ENCODE results near the gene PTPN6.

The PTPN6 gene

DNA sequence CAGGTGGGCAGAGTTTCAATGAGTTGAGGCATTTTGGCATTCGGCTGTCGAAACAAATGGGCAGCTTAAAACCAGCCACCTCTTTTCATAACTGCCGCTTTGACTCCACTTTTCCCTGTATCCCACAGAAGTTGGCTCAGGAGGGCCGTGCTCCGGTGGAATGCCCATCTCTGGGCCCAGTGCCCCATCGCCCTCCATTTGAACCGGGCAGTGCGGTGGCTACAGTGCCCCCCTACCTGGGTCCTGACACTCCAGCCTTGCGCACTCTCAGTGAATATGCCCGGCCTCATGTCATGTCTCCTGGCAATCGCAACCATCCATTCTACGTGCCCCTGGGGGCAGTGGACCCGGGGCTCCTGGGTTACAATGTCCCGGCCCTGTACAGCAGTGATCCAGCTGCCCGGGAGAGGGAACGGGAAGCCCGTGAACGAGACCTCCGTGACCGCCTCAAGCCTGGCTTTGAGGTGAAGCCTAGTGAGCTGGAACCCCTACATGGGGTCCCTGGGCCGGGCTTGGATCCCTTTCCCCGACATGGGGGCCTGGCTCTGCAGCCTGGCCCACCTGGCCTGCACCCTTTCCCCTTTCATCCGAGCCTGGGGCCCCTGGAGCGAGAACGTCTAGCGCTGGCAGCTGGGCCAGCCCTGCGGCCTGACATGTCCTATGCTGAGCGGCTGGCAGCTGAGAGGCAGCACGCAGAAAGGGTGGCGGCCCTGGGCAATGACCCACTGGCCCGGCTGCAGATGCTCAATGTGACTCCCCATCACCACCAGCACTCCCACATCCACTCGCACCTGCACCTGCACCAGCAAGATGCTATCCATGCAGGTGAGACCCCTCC is 12.6 kb upstream of the PTPN6 start:
- H3K36me3 ChIP-seq (ENCODE audit: control insufficient read depth in 1 of 2, insufficient read depth in 2 of 2, low read depth in 1 of 2, low read length in 2 of 2) = peaks cover 68 to 77% of the 10 kb centered on the region in 2 experiments
- peak overlapping the region in 1 of 2 experiments; percentile 78 for H3K4me3 ChIP-seq (ENCODE audit: insufficient read depth in 1 of 2, low read depth in 1 of 2, low read length in 2 of 2)
- H2AK5ac ChIP-seq (ENCODE audit: low read length, severe bottlenecking) = peak overlapping the region; percentile 72
- peaks cover 44% of the 10 kb centered on the region for H3K4me1 ChIP-seq (ENCODE audit: control insufficient read depth, insufficient read depth, low read depth, low read length)
- peaks cover 11% of the 10 kb centered on the region for H3K79me1 ChIP-seq (replicated peaks; ENCODE audit: low read length, poor library complexity, severe bottlenecking)
- H3K27me3 ChIP-seq (ENCODE audit: control insufficient read depth in 1 of 2, insufficient read depth in 1 of 2, low read length in 2 of 2) = no peaks in the 10 kb centered on the region
- no peak overlapping the region for H3K23ac ChIP-seq (ENCODE audit: low read length in 2 of 2)
- peak overlapping the region; percentile 71 for H4K91ac ChIP-seq (ENCODE audit: low read length)
- H2BK12ac ChIP-seq (ENCODE audit: low read length in 2 of 2) = peak overlapping the region in 1 of 2 experiments; percentile 34
- peak overlapping the region; percentile 84 for H4K8ac ChIP-seq (ENCODE audit: low read length)
- peak overlapping the region in 1 of 2 experiments; percentile 0 for H3K4ac ChIP-seq (ENCODE audit: low read depth in 1 of 2, low read length in 2 of 2)
- no peaks in the 10 kb centered on the region for H3K9me3 ChIP-seq (ENCODE audit: control insufficient read depth, low read length)
- H2BK15ac ChIP-seq (ENCODE audit: low read depth, poor library complexity, severe bottlenecking) = no peak overlapping the region
- no peak for DNase-seq
- peak overlapping the region; percentile 92 for H3K9ac ChIP-seq (ENCODE audit: low read length)
- no peak overlapping the region for H3K18ac ChIP-seq (ENCODE audit: low read depth in 1 of 2, low read length in 2 of 2)
- no peak overlapping the region for H3K4me2 ChIP-seq (ENCODE audit: low read length, poor library complexity, severe bottlenecking)
- no peak overlapping the region for H3K14ac ChIP-seq (ENCODE audit: low read length in 2 of 2)
- H2BK5ac ChIP-seq (ENCODE audit: low read depth, low read length, poor library complexity, severe bottlenecking) = no peak overlapping the region
- 95% methylated on average over 32 of the region's 32 CpGs for WGBS
- H2AFZ ChIP-seq (ENCODE audit: low read depth, low read length) = no peak overlapping the region
- H3K27ac ChIP-seq (ENCODE audit: low read length, poor library complexity, severe bottlenecking) = peak overlapping the region; percentile 46
- no peak overlapping the region for H2BK120ac ChIP-seq (ENCODE audit: low read depth, low read length)

DNA sequence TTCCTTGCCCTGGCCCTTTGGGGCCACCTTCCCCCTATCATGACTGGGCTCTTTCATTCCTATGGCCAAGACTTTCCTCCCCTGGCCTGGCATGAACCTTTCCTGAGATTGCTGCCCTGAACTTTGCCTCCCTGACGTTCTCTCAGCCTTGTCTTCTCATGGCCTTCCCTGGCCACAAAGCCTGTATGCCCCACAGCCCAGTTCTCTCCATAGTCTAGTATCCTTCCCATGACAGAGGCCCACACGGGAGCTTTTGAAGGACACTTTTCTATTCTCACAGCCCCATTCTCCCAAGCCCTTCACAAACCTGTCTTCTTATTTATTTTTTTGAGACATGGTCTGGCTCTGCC is 12.0 kb upstream of the PTPN6 start:
- Histone ChIP-seq H2BK120ac (ENCODE audit: low read depth, low read length) (no peak overlapping the region), H2AFZ (ENCODE audit: low read depth, low read length) (no peak overlapping the region), H3K14ac (ENCODE audit: low read length in 2 of 2) (no peak overlapping the region), H3K36me3 (ENCODE audit: control insufficient read depth in 1 of 2, insufficient read depth in 2 of 2, low read depth in 1 of 2, low read length in 2 of 2) (peaks cover 62 to 75% of the 10 kb centered on the region in 2 experiments), H3K9ac (ENCODE audit: low read length) (peak overlapping the region; percentile 92), H3K4me1 (ENCODE audit: control insufficient read depth, insufficient read depth, low read depth, low read length) (peaks cover 40% of the 10 kb centered on the region), H2BK5ac (ENCODE audit: low read depth, low read length, poor library complexity, severe bottlenecking) (no peak overlapping the region), H3K27me3 (ENCODE audit: control insufficient read depth in 1 of 2, insufficient read depth in 1 of 2, low read length in 2 of 2) (no peaks in the 10 kb centered on the region), H3K4me3 (ENCODE audit: insufficient read depth in 1 of 2, low read depth in 1 of 2, low read length in 2 of 2) (no peak overlapping the region), H3K27ac (ENCODE audit: low read length, poor library complexity, severe bottlenecking) (peak overlapping the region; percentile 14), H2AK5ac (ENCODE audit: low read length, severe bottlenecking) (peak overlapping the region; percentile 72), H4K8ac (ENCODE audit: low read length) (peak overlapping the region; percentile 84), H3K4me2 (ENCODE audit: low read length, poor library complexity, severe bottlenecking) (no peak overlapping the region), H2BK15ac (ENCODE audit: low read depth, poor library complexity, severe bottlenecking) (no peak overlapping the region), H3K18ac (ENCODE audit: low read depth in 1 of 2, low read length in 2 of 2) (no peak overlapping the region), H4K91ac (ENCODE audit: low read length) (no peak overlapping the region), H3K4ac (ENCODE audit: low read depth in 1 of 2, low read length in 2 of 2) (no peak overlapping the region), H2BK12ac (ENCODE audit: low read length in 2 of 2) (no peak overlapping the region), H3K9me3 (ENCODE audit: control insufficient read depth, low read length) (no peaks in the 10 kb centered on the region), H3K23ac (ENCODE audit: low read length in 2 of 2) (no peak overlapping the region), H3K79me1 (replicated peaks; ENCODE audit: low read length, poor library complexity, severe bottlenecking) (peaks cover 11% of the 10 kb centered on the region)
- no peak for DNase-seq
- 92% methylated on average over 2 of the region's 2 CpGs for WGBS

DNA sequence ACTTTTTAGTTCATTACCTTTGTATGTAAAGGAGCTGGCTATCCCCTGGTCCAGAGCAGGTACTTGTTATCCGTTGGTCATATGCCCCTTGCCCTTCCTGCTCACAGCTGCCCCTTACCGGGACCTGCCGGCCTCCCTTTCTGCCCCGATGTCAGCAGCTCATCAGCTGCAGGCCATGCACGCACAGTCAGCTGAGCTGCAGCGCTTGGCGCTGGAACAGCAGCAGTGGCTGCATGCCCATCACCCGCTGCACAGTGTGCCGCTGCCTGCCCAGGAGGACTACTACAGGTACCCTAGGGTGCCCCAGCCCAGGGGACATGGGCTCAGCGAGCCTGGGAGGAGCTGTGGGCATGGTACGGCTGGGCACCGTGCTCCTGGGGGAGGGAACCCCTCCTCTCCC is 9.9 kb upstream of the PTPN6 start:
- Histone ChIP-seq H3K36me3 (ENCODE audit: control insufficient read depth in 1 of 2, insufficient read depth in 2 of 2, low read depth in 1 of 2, low read length in 2 of 2) (peaks cover 52 to 63% of the 10 kb centered on the region in 2 experiments), H3K4me2 (ENCODE audit: low read length, poor library complexity, severe bottlenecking) (no peak overlapping the region), H3K4ac (ENCODE audit: low read depth in 1 of 2, low read length in 2 of 2) (no peak overlapping the region), H3K14ac (ENCODE audit: low read length in 2 of 2) (no peak overlapping the region), H2AK5ac (ENCODE audit: low read length, severe bottlenecking) (no peak overlapping the region), H3K9me3 (ENCODE audit: control insufficient read depth, low read length) (no peaks in the 10 kb centered on the region), H2BK120ac (ENCODE audit: low read depth, low read length) (no peak overlapping the region), H2BK12ac (ENCODE audit: low read length in 2 of 2) (no peak overlapping the region), H2BK5ac (ENCODE audit: low read depth, low read length, poor library complexity, severe bottlenecking) (no peak overlapping the region), H3K18ac (ENCODE audit: low read depth in 1 of 2, low read length in 2 of 2) (no peak overlapping the region), H4K91ac (ENCODE audit: low read length) (peak overlapping the region; percentile 9), H3K79me1 (replicated peaks; ENCODE audit: low read length, poor library complexity, severe bottlenecking) (peaks cover 11% of the 10 kb centered on the region), H3K27ac (ENCODE audit: low read length, poor library complexity, severe bottlenecking) (no peak overlapping the region), H3K4me3 (ENCODE audit: insufficient read depth in 1 of 2, low read depth in 1 of 2, low read length in 2 of 2) (no peak overlapping the region), H4K8ac (ENCODE audit: low read length) (no peak overlapping the region), H3K23ac (ENCODE audit: low read length in 2 of 2) (no peak overlapping the region), H2AFZ (ENCODE audit: low read depth, low read length) (no peak overlapping the region), H3K9ac (ENCODE audit: low read length) (no peak overlapping the region), H2BK15ac (ENCODE audit: low read depth, poor library complexity, severe bottlenecking) (no peak overlapping the region), H3K4me1 (ENCODE audit: control insufficient read depth, insufficient read depth, low read depth, low read length) (peaks cover 43% of the 10 kb centered on the region), H3K27me3 (ENCODE audit: control insufficient read depth in 1 of 2, insufficient read depth in 1 of 2, low read length in 2 of 2) (no peaks in the 10 kb centered on the region)
- 92% methylated on average over 12 of the region's 12 CpGs for WGBS
- DNase-seq = no peak

DNA sequence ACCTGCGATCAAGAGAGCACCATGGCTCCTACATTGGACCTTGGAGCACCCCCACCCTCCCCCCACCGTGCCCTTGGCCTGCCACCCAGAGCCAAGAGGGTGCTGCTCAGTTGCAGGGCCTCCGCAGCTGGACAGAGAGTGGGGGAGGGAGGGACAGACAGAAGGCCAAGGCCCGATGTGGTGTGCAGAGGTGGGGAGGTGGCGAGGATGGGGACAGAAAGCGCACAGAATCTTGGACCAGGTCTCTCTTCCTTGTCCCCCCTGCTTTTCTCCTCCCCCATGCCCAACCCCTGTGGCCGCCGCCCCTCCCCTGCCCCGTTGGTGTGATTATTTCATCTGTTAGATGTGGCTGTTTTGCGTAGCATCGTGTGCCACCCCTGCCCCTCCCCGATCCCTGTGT is 9.4 kb upstream of the PTPN6 start:
- no peak overlapping the region for H3K27ac ChIP-seq (ENCODE audit: low read length, poor library complexity, severe bottlenecking)
- H3K4me2 ChIP-seq (ENCODE audit: low read length, poor library complexity, severe bottlenecking) = no peak overlapping the region
- no peak overlapping the region for H3K4ac ChIP-seq (ENCODE audit: low read depth in 1 of 2, low read length in 2 of 2)
- H2BK120ac ChIP-seq (ENCODE audit: low read depth, low read length) = no peak overlapping the region
- no peak overlapping the region for H3K4me3 ChIP-seq (ENCODE audit: insufficient read depth in 1 of 2, low read depth in 1 of 2, low read length in 2 of 2)
- no peak overlapping the region for H2BK5ac ChIP-seq (ENCODE audit: low read depth, low read length, poor library complexity, severe bottlenecking)
- no peak overlapping the region for H3K14ac ChIP-seq (ENCODE audit: low read length in 2 of 2)
- H3K9ac ChIP-seq (ENCODE audit: low read length) = no peak overlapping the region
- no peaks in the 10 kb centered on the region for H3K27me3 ChIP-seq (ENCODE audit: control insufficient read depth in 1 of 2, insufficient read depth in 1 of 2, low read length in 2 of 2)
- no peak for DNase-seq
- H3K18ac ChIP-seq (ENCODE audit: low read depth in 1 of 2, low read length in 2 of 2) = no peak overlapping the region
- H2BK12ac ChIP-seq (ENCODE audit: low read length in 2 of 2) = no peak overlapping the region
- H2AK5ac ChIP-seq (ENCODE audit: low read length, severe bottlenecking) = no peak overlapping the region
- no peak overlapping the region for H4K8ac ChIP-seq (ENCODE audit: low read length)
- H3K4me1 ChIP-seq (ENCODE audit: control insufficient read depth, insufficient read depth, low read depth, low read length) = peaks cover 43% of the 10 kb centered on the region
- H3K79me1 ChIP-seq (replicated peaks; ENCODE audit: low read length, poor library complexity, severe bottlenecking) = peaks cover 11% of the 10 kb centered on the region
- no peak overlapping the region for H2AFZ ChIP-seq (ENCODE audit: low read depth, low read length)
- H3K36me3 ChIP-seq (ENCODE audit: control insufficient read depth in 1 of 2, insufficient read depth in 2 of 2, low read depth in 1 of 2, low read length in 2 of 2) = peaks cover 47 to 58% of the 10 kb centered on the region in 2 experiments
- no peaks in the 10 kb centered on the region for H3K9me3 ChIP-seq (ENCODE audit: control insufficient read depth, low read length)
- no peak overlapping the region for H4K91ac ChIP-seq (ENCODE audit: low read length)
- no peak overlapping the region for H2BK15ac ChIP-seq (ENCODE audit: low read depth, poor library complexity, severe bottlenecking)
- no peak overlapping the region for H3K23ac ChIP-seq (ENCODE audit: low read length in 2 of 2)
- 100% methylated on average over 1 of the region's 12 CpGs for WGBS
